Neural progenitor cell (in vitro differentiated cells): Measurements from ENCODE around the gene MYB. TPM values are rescaled to one million over a fixed set of nuclear protein-coding genes. Genes with fewer than 3 reads are reported as not detected.

Source experiments
- DNase-seq: peaks from one replicate; pipeline ENCODE4 v3.0.0-alpha.2; 2016; ENCODE audit warnings: low spot score
- H2AFZ ChIP-seq: fragments of 200-600 bp; sonication (generic); replicated peaks from 2 replicates; pipeline ENCODE4 v1.6.1; 2016; ENCODE audit warnings: antibody characterized with exemption
- H3F3A ChIP-seq: fragments of 200-600 bp; sonication (generic); 2 replicates; pipeline ENCODE4 v1.6.1; 2016; ENCODE audit warnings: antibody characterized with exemption, low read depth
- H3K27ac ChIP-seq: fragments of 200-600 bp; sonication (generic); 2 replicates; pipeline ENCODE4 v1.5.1; 2016; ENCODE audit warnings: mild to moderate bottlenecking
- H3K27me3 ChIP-seq: fragments of 200-600 bp; sonication (generic); 2 replicates; pipeline ENCODE4 v1.6.1; 2016; ENCODE audit warnings: mild to moderate bottlenecking, moderate library complexity
- H3K36me3 ChIP-seq: fragments of 200-600 bp; sonication (generic); 2 replicates; pipeline ENCODE4 v1.5.1; 2016
- H3K4me1 ChIP-seq: fragments of 200-600 bp; sonication (generic); 2 replicates; pipeline ENCODE4 v1.6.1; 2016; ENCODE audit warnings: mixed run types
- H3K4me2 ChIP-seq: fragments of 200-600 bp; sonication (generic); 2 replicates; pipeline ENCODE4 v1.6.1; 2016
- H3K4me3 ChIP-seq: fragments of 200-600 bp; sonication (generic); 2 replicates; pipeline ENCODE4 v1.5.1; 2016
- H3K79me2 ChIP-seq: fragments of 200-600 bp; sonication (generic); 2 replicates; pipeline ENCODE4 v1.6.1; 2016; ENCODE audit warnings: low read depth
- H3K9ac ChIP-seq: fragments of 200-600 bp; sonication (generic); 2 replicates; pipeline ENCODE4 v1.6.1; 2016
- H3K9me3 ChIP-seq: fragments of 200-600 bp; sonication (generic); 2 replicates; pipeline ENCODE4 v1.5.1; 2016; ENCODE audit warnings: low read depth
- H4K20me1 ChIP-seq: fragments of 200-600 bp; sonication (generic); 2 replicates; pipeline ENCODE4 v1.6.1; 2016; ENCODE audit warnings: low read depth
- H3K27ac Mint-ChIP-seq: 3 replicates; pipeline ENCODE4 v1.8.0; 2021; ENCODE audit warnings: mixed read lengths
- H3K27me3 Mint-ChIP-seq: 2 replicates; pipeline ENCODE4 v1.8.0; 2022; ENCODE audit warnings: low read depth, mild to moderate bottlenecking, inconsistent platforms, moderate library complexity, mixed read lengths; ENCODE audit not compliant: insufficient read depth
- H3K36me3 Mint-ChIP-seq: 3 replicates; pipeline ENCODE4 v1.8.0; 2021; ENCODE audit warnings: mixed read lengths
- H3K4me1 Mint-ChIP-seq: 3 replicates; pipeline ENCODE4 v1.8.0; 2021; ENCODE audit warnings: mixed read lengths
- H3K4me3 Mint-ChIP-seq: 3 replicates; pipeline ENCODE4 v1.8.0; 2021; ENCODE audit warnings: mild to moderate bottlenecking, moderate library complexity, mixed read lengths
- H3K9me3 Mint-ChIP-seq: 3 replicates; pipeline ENCODE4 v1.8.0; 2020; ENCODE audit warnings: mixed read lengths
- EZH2 ChIP-seq: fragments of 200-600 bp; sonication (generic); IDR thresholded peaks from 2 replicates; pipeline ENCODE4 v1.6.1; 2017; ENCODE audit warnings: antibody characterized with exemption, mild to moderate bottlenecking, moderate library complexity
- EZH2phosphoT487 ChIP-seq: fragments of 200-600 bp; sonication (generic); IDR thresholded peaks from 2 replicates; pipeline ENCODE4 v1.6.1; 2017; ENCODE audit warnings: antibody characterized with exemption
- total RNA-seq: library from RNA; depleted of rRNA; stranded (reverse); fragments of >200 nt; gene quantifications from 2 replicates; pipeline ENCODE4 v1.2.3, GENCODE V29; 2015; ENCODE audit warnings: low replicate concordance
- TF ChIP-seq, protein P1 (sequence below): fragments of 200-600 bp; sonication (generic); IDR thresholded peaks from 2 replicates; pipeline ENCODE4 v1.5.1; 2017; ENCODE audit warnings: antibody characterized with exemption, mild to moderate bottlenecking

Gene MYB
- total RNA-seq, 1 donor from 2014 or later, result 3.0 TPM

DNA sequence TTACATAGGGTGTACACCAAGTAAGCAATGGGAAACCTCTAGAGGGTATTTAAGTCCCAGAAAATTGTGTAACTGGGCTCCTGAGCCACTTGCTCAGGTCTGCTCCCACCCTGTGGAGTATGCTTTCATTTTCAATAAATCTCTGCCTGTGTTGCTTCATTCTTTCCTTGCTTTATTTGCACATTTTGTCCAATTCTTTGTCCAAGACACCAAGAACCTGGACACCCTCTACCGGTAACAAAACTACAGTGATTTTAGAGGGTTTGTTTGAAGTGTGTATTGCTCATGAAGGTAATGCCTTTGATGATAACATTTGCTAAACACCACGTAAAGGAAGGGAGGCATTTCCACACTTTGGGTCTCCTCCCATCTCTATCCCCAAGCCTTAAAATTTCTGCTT, 46.2 kb downstream of the MYB start:
- TF ChIP-seq EZH2phosphoT487, result no peak
- TF ChIP-seq, protein P1, sequence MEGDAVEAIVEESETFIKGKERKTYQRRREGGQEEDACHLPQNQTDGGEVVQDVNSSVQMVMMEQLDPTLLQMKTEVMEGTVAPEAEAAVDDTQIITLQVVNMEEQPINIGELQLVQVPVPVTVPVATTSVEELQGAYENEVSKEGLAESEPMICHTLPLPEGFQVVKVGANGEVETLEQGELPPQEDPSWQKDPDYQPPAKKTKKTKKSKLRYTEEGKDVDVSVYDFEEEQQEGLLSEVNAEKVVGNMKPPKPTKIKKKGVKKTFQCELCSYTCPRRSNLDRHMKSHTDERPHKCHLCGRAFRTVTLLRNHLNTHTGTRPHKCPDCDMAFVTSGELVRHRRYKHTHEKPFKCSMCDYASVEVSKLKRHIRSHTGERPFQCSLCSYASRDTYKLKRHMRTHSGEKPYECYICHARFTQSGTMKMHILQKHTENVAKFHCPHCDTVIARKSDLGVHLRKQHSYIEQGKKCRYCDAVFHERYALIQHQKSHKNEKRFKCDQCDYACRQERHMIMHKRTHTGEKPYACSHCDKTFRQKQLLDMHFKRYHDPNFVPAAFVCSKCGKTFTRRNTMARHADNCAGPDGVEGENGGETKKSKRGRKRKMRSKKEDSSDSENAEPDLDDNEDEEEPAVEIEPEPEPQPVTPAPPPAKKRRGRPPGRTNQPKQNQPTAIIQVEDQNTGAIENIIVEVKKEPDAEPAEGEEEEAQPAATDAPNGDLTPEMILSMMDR, result no peak
- TF ChIP-seq EZH2, result no peak
- H3K27me3 ChIP-seq, result no peaks in the 10 kb centered on the region
- DNase-seq, result no peak
- no peak overlapping the region for H3K27ac Mint-ChIP-seq
- H3K36me3 Mint-ChIP-seq, result no peaks in the 10 kb centered on the region
- H3K4me1 Mint-ChIP-seq, result no peaks in the 10 kb centered on the region
- no peaks in the 10 kb centered on the region for H4K20me1 ChIP-seq
- H3K79me2 ChIP-seq, result no peaks in the 10 kb centered on the region
- H2AFZ ChIP-seq, result no peak overlapping the region
- H3K36me3 ChIP-seq, result no peaks in the 10 kb centered on the region
- no peaks in the 10 kb centered on the region for H3K9me3 ChIP-seq
- H3K9ac ChIP-seq, result no peak overlapping the region
- H3K4me3 ChIP-seq, result no peak overlapping the region
- no peaks in the 10 kb centered on the region for H3F3A ChIP-seq
- peaks cover 2% of the 10 kb centered on the region for H3K27me3 Mint-ChIP-seq
- H3K4me1 ChIP-seq, result peaks cover 12% of the 10 kb centered on the region
- H3K27ac ChIP-seq, result no peak overlapping the region
- H3K4me2 ChIP-seq, result no peak overlapping the region
- H3K4me3 Mint-ChIP-seq, result no peak overlapping the region
- H3K9me3 Mint-ChIP-seq, result peaks cover 2% of the 10 kb centered on the region

DNA sequence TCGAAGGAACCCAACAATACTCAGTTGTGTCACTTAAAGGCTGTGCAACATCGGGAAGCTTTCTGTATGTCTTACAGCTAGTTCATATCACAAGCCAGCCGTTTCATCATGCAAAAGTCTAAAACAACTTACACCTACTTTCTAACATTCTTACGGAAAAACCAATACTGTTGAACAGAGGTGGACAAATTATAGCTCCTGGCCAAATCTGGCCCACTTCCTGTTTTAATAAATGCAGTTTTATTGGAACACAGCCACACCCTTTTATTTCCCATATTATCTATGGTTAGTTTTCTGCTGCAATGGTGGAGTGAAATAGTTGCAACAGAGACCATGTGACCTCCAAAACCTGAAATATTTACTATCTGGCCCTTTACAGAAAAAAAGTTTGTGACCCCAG, 46.6 kb downstream of the MYB start:
- Histone ChIP-seq H3K9me3 (no peaks in the 10 kb centered on the region), H2AFZ (no peak overlapping the region), H3F3A (no peaks in the 10 kb centered on the region), H3K4me2 (no peak overlapping the region), H4K20me1 (no peaks in the 10 kb centered on the region), H3K27ac (no peak overlapping the region), H3K4me3 (no peak overlapping the region), H3K36me3 (no peaks in the 10 kb centered on the region), H3K27me3 (no peaks in the 10 kb centered on the region), H3K9ac (no peak overlapping the region), H3K79me2 (no peaks in the 10 kb centered on the region), H3K4me1 (peaks cover 12% of the 10 kb centered on the region)
- TF ChIP-seq EZH2 (no peak), EZH2phosphoT487 (no peak)
- TF ChIP-seq, protein P1, result no peak
- Mint-ChIP-seq H3K36me3 (no peaks in the 10 kb centered on the region), H3K9me3 (peaks cover 2% of the 10 kb centered on the region), H3K27me3 (peaks cover 2% of the 10 kb centered on the region), H3K4me3 (no peak overlapping the region), H3K4me1 (no peaks in the 10 kb centered on the region), H3K27ac (no peak overlapping the region)
- no peak for DNase-seq

- H3K4me3 ChIP-seq, result no peak overlapping the region
- no peak for DNase-seq
- H3K9me3 Mint-ChIP-seq, result peaks cover 2% of the 10 kb centered on the region
Observed at GRCh38 chr6:135228486-135228885, 47.4 kb downstream of the MYB start.

More at GRCh38 chr6:135228486-135228885, 47.4 kb downstream of the MYB start:
- Mint-ChIP-seq H3K27ac (no peak overlapping the region), H3K27me3 (peaks cover 4% of the 10 kb centered on the region), H3K4me1 (no peaks in the 10 kb centered on the region), H3K4me3 (no peak overlapping the region), H3K36me3 (no peaks in the 10 kb centered on the region)
- no peaks in the 10 kb centered on the region for H3K79me2 ChIP-seq
- H3F3A ChIP-seq, result no peaks in the 10 kb centered on the region
- no peak overlapping the region for H3K4me2 ChIP-seq
- no peak overlapping the region for H2AFZ ChIP-seq
- no peaks in the 10 kb centered on the region for H3K36me3 ChIP-seq
- no peaks in the 10 kb centered on the region for H3K27me3 ChIP-seq
- no peak overlapping the region for H3K27ac ChIP-seq
- no peaks in the 10 kb centered on the region for H4K20me1 ChIP-seq
- H3K4me1 ChIP-seq, result peaks cover 12% of the 10 kb centered on the region
- TF ChIP-seq EZH2phosphoT487 (no peak), EZH2 (no peak)
- TF ChIP-seq, protein P1, result no peak
- no peaks in the 10 kb centered on the region for H3K9me3 ChIP-seq
- no peak overlapping the region for H3K9ac ChIP-seq
